Esophagus muscularis mucosa (tissue), 4 donors: Measurements from ENCODE around the gene FGFRL1. TPM values are rescaled to one million over a fixed set of nuclear protein-coding genes. Genes with fewer than 3 reads are reported as not detected.
A peak's percentile ranks its signal among the peaks of the same experiment; 100 is the strongest.
"Not testable (repeated sequence)": the region's sequence is repeated elsewhere in the genome, so short reads cannot be mapped to it uniquely, and the experiment has no call there.

ENCODE experiments used
- DNase-seq: peaks from one replicate; pipeline ENCODE4 v3.0.0-alpha.2; 2017; ENCODE audit errors: extremely low spot score
- H3K27ac ChIP-seq, 4 donors: fragments of 200-600 bp; sonication (generic); replicated peaks in 1 of 4; 1 replicate in 3 of 4; 2 replicates in 1 of 4; pipeline ENCODE4 v1.5.1; 2016 to 2019; ENCODE audit warnings: mild to moderate bottlenecking in 1 of 4
- H3K27me3 ChIP-seq, 4 donors: fragments of 200-600 bp; sonication (generic); one replicate each; pipeline versions ENCODE4 v1.5.1 to v1.6.0; 2016 to 2019
- H3K36me3 ChIP-seq, 4 donors: fragments of 200-600 bp; sonication (generic); one replicate each; pipeline ENCODE4 v1.5.1; 2016 to 2019
- H3K4me1 ChIP-seq, 4 donors: fragments of 200-600 bp; sonication (generic); one replicate each; pipeline ENCODE4 v1.5.1; 2016 to 2019
- H3K4me3 ChIP-seq, 4 donors: fragments of 200-600 bp; sonication (generic); 1 replicate in 2 of 4; 2 replicates in 2 of 4; pipeline ENCODE4 v1.5.1; 2016 to 2019; ENCODE audit warnings: mild to moderate bottlenecking in 4 of 4, moderate library complexity in 1 of 4
- H3K9me3 ChIP-seq, 4 donors: fragments of 200-600 bp; sonication (generic); 1 replicate in 3 of 4; 2 replicates in 1 of 4; pipeline ENCODE4 v1.5.1; 2016 to 2019
- CTCF ChIP-seq, 3 experiments: fragments of 200-600 bp in 2 of 3; fragments of 450-650 bp in 1 of 3; sonication (generic) in 2 of 3; IDR thresholded peaks; one replicate each; pipeline ENCODE4 v1.5.1; 2017 to 2019; ENCODE audit warnings: antibody characterized with exemption in 3 of 3, mild to moderate bottlenecking in 2 of 3, moderate library complexity in 1 of 3
- EP300 ChIP-seq: sonication (generic); formaldehyde crosslinking; IDR thresholded peaks from one replicate; pipeline ENCODE4 v1.6.1; 2017; ENCODE audit warnings: antibody characterized with exemption
- POLR2A ChIP-seq: fragments of 450-650 bp; IDR thresholded peaks from one replicate; pipeline ENCODE4 v1.6.1; 2017; ENCODE audit warnings: antibody characterized with exemption, moderate library complexity, mild to moderate bottlenecking, low read depth
- POLR2AphosphoS5 ChIP-seq, 2 donors: sonication (generic); formaldehyde crosslinking; IDR thresholded peaks; one replicate each; pipeline ENCODE4 v1.6.1; 2017; ENCODE audit warnings: antibody characterized with exemption in 2 of 2
- WGBS: methylation state at CpG from one replicate; pipeline ENCODE4 v1.1.5; 2018; 5-methylcytosine and 5-hydroxymethylcytosine counted together
- intact Hi-C: fragments of 100-400 bp; cut with DNase I; formaldehyde crosslinking; loops from one replicate; pipeline ENCODE4 v1.15.1; 2023
- total RNA-seq, 4 donors: library from RNA; depleted of rRNA; stranded (reverse); fragments of >200 nt; gene quantifications; one replicate each; pipeline versions ENCODE4 v1.1.0 to v1.2.1, GENCODE V29; 2016

The FGFRL1 gene
- total RNA-seq, 4 donors from 2014 or later, result 22.0 to 54.2 (median 32.5) TPM

GRCh38 chr4:996030-996996, 15.1 kb upstream of the FGFRL1 start:
- intact Hi-C loops, result no loop called here
- Histone ChIP-seq H3K4me1 (peaks cover 6 to 31% (median 21%) of the 10 kb centered on the region in 4 donors), H3K27me3 (peaks cover 0 to 55% (median 25%) of the 10 kb centered on the region in 4 donors), H3K9me3 (no peaks in the 10 kb centered on the region), H3K36me3 (peaks cover 0 to 11% (median 5%) of the 10 kb centered on the region in 4 donors), H3K27ac (no peak overlapping the region), H3K4me3 (no peak overlapping the region)
- no peak for DNase-seq
- WGBS, result 65% methylated on average over 11 of the region's 15 CpGs
- no peak for TF ChIP-seq POLR2A
- no peak for TF ChIP-seq CTCF (IDR thresholded peaks at IDR 0.05)
- no peak for TF ChIP-seq POLR2AphosphoS5 (IDR thresholded peaks at IDR 0.05)
- no peak for TF ChIP-seq EP300

- Histone ChIP-seq H3K9me3 (no peaks in the 10 kb centered on the region), H3K27ac (no peak overlapping the region), H3K36me3 (peaks cover 0 to 4% (median 1%) of the 10 kb centered on the region in 4 donors), H3K4me3 (peak overlapping the region; percentile 45 to 56 (median 46)), H3K27me3 (peaks cover 2 to 62% (median 32%) of the 10 kb centered on the region in 4 donors), H3K4me1 (peaks cover 6 to 33% (median 25%) of the 10 kb centered on the region in 4 donors)
- TF ChIP-seq CTCF (IDR thresholded peaks at IDR 0.05), result no peak
- TF ChIP-seq EP300, result no peak
- no peak for TF ChIP-seq POLR2AphosphoS5 (IDR thresholded peaks at IDR 0.05)
- no peak for TF ChIP-seq POLR2A
- DNase-seq, result no peak
- intact Hi-C loops, result no loop called here
- WGBS, result 8% methylated on average over 15 of the region's 25 CpGs
These were observed 14.4 kb upstream of the FGFRL1 start for GRCh38 chr4:996997-997374.

DNA sequence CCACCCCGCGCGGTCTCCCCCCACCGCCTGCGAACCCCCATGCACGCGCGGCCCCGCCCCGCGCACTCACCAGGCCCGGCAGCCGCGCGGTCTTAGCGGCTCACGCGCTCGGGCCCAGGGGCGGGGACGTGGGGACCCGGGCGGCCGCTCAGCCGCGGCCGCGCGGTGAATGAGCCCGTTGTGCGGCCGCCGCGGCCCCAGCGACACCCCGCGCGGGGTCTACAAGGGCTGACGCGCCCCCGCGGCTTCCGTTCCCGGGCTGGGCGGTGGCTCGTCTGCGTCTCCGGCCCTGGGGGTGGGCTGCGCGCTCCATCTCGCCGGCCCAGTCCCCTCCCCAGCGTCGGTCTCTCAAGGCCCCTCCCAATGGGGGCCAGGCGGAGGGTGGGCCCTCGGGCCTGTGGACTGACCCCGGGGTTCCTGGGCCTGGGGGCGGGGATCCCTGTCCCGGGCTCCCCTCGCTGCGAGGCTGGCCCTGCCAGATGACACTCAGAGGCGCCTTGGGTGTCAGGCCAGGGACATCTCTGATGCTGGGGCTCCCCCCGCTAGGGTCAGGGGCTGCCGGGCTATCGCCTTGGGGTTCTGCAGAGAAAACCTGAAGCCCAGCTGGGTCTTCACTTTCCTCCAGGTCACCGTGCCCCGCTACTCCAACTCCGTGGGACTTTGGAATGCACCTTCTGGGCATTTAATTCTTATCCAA, 13.9 kb upstream of the FGFRL1 start:
- Histone ChIP-seq H3K9me3 (no peaks in the 10 kb centered on the region), H3K27ac (no peak overlapping the region), H3K36me3 (no peaks in the 10 kb centered on the region), H3K27me3 (peaks cover 7 to 67% (median 37%) of the 10 kb centered on the region in 4 donors), H3K4me1 (peaks cover 10 to 36% (median 29%) of the 10 kb centered on the region in 4 donors), H3K4me3 (peak overlapping the region; percentile 45 to 56 (median 46))
- no peak for DNase-seq
- TF ChIP-seq POLR2AphosphoS5 (IDR thresholded peaks at IDR 0.05) (no peak), CTCF (IDR thresholded peaks at IDR 0.05) (no peak), EP300 (no peak), POLR2A (no peak)
- WGBS, result 0% methylated on average over 29 of the region's 68 CpGs
- intact Hi-C loops, result no loop called here

DNA sequence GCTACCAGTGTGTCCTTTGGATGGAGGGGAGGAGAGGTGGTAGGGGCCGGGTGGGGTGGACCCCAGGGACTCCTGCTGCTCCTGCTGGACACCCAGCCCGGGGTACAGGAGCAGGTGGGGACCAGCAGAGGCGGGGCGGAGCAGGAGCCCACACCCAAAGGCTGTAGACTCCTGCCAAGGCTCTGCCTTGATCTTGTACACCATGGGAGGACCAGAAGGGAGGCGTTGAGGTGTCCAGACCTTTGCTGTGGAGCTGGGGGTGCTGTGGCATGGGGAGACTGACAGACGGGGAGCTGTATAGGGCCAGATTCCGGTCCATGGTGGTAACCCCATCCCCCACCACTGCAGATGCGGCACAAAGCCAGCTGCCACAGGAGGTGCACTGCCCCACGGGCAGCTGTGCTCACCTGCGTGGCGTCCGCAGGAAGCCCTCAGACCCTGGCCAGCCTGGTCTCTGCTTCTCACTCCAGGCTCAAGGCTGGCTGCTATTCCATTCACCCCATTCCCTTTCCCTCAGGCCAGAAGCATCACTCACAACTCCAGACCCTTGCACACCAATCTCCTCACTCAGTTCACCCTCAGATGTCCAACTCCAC, 13.2 kb upstream of the FGFRL1 start:
- WGBS, result 71% methylated on average over 9 of the region's 12 CpGs
- peaks cover 13 to 74% (median 44%) of the 10 kb centered on the region in 4 donors for H3K27me3 ChIP-seq
- DNase-seq, result no peak

DNA sequence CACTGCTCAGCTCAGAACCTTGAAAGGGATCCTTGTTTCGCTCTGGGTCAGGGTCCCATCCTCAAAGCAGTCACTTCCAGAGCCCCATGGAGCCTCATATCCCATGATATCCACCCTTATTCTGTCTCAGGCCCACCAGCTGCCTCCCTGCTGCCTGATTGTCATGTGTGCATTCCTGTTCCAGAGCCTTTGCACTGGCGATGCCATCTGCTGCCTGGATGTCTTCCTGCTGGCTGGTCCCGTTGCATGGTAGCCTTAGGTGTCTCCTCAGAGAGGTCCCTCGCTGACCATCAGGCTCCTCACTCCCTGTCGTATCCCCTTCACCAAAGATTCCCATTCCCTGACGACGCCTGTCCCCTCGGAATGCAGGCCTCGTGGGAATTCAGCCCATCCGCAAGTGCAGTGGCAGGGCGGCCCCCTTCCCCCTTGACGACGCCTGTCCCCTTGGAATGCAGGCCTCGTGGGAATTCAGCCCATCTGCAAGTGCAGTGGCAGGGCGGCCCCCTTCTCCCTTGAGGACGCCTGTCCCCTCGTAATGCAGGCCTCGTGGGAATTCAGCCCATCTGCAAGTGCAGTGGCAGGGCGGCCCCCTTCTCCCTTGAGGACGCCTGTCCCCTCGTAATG, 12.1 kb upstream of the FGFRL1 start:
- H3K27ac ChIP-seq, H3K9me3 ChIP-seq, intact Hi-C loops, H3K4me3 ChIP-seq, H3K36me3 ChIP-seq, DNase-seq: not testable (repeated sequence)
- WGBS, result 57% methylated on average over 17 of the region's 21 CpGs
- Histone ChIP-seq H3K27me3 (peaks cover 13 to 85% (median 55%) of the 10 kb centered on the region in 4 donors), H3K4me1 (peaks cover 15 to 43% (median 37%) of the 10 kb centered on the region in 4 donors)

More for the DNA sequence above, 13.2 kb upstream of the FGFRL1 start:
- no peaks in the 10 kb centered on the region for H3K36me3 ChIP-seq
- intact Hi-C loops, result no loop called here
- H3K27ac ChIP-seq, result no peak overlapping the region
- no peaks in the 10 kb centered on the region for H3K9me3 ChIP-seq
- H3K4me1 ChIP-seq, result peaks cover 15 to 39% (median 33%) of the 10 kb centered on the region in 4 donors
- TF ChIP-seq CTCF (IDR thresholded peaks at IDR 0.05) (no peak), POLR2A (no peak), EP300 (no peak), POLR2AphosphoS5 (IDR thresholded peaks at IDR 0.05) (no peak)
- H3K4me3 ChIP-seq, result no peak overlapping the region
